GM18868 (cell line): ENCODE measurements around the gene CASD1.

Source experiments
- ATAC-seq: cut with Tn5 transposase; IDR thresholded peaks from one replicate; pipeline ENCODE4 v1.9.1; 2021; ENCODE audit warnings: mild to moderate bottlenecking, moderate library complexity; ENCODE audit not compliant: unreplicated experiment

The CASD1 gene

DNA sequence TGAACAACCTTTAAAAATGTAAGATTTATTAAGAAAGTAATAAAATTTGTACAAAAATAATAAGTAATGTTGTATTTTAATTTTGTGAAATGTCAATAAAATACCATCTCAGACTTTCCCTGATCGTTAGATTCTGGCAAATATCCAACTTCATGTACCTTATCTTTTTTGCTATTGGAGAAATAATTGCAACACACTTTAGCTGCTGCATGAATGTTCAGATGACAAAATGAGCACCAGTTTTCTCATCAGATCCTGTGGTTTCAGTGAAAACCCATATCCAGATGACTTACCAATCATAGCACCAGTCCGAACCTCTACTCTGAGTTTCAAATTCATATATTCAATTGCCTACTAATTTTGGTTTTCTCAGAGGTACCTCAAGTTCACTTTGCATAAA lies 69.9 kb downstream of the CASD1 start:
- ATAC-seq = no peak

- ATAC-seq = no peak
Measured at GRCh38 chr7:94580601-94581000, 71.0 kb downstream of the CASD1 start.

- ATAC-seq = no peak
Measured at GRCh38 chr7:94584113-94584512, 74.5 kb downstream of the CASD1 start.

- no peak for ATAC-seq
Measured at GRCh38 chr7:94588075-94588474, 78.5 kb downstream of the CASD1 start.

- ATAC-seq = peak; percentile 61
Measured at GRCh38 chr7:94590526-94591162, 81.0 kb downstream of the CASD1 start.

GRCh38 chr7:94591176-94591575 lies 81.6 kb downstream of the CASD1 start:
- peak; percentile 93 for ATAC-seq

- ATAC-seq = no peak
Measured at GRCh38 chr7:94594882-94595281, 85.3 kb downstream of the CASD1 start.

DNA sequence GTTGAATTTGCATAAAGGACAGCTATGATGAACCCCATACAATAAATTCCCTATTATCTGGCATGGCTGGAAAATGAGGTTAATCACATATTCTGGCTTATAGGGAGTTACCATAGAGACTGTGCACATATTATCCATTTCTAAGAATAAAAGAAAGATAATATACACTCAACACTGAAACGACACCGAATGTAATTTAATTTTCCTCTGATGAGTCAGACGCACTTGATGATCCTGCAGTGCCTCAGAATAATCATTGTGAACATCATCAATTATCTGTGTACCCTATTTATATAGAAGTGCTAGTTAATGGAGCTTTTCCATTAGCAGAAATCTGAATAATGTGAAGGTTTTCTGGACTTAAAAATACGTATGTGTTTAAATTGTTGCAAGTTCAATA lies 86.1 kb downstream of the CASD1 start:
- no peak for ATAC-seq

- no peak for ATAC-seq
Measured at GRCh38 chr7:94600267-94600666, 90.7 kb downstream of the CASD1 start.

DNA sequence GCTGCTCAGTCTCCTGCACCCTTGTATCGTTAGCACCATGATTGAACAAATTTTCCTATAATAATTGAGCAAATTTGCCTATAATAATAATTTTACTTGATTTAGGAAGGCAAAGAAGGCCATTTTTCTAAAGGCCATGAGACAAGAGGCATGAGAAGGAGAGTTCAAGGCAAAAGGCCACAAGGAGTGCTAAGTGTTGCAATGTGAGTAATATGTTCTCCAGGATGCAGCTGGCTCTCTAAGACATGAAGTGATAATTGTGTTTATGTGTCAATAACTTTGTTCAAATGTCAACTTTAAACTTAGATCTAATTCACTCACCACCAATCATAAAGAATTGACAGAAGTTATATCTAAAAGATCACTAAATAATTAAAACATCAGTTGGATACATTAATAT lies 92.6 kb downstream of the CASD1 start:
- ATAC-seq = no peak

GRCh38 chr7:94605031-94605430 lies 95.4 kb downstream of the CASD1 start:
- ATAC-seq = peak; percentile 93
